NCI-H1417 (cell line): ENCODE data around the gene ZBTB44.
"Not testable (repeated sequence)": the region's sequence is repeated elsewhere in the genome, so short reads cannot be mapped to it uniquely, and the experiment has no call there.

Experiments used
- DNase-seq, 3 experiments: peaks; one replicate each; lab custom pipeline; 2025; lab: John Stamatoyannopoulos, UW

ZBTB44 gene

GRCh38 chr11:130198292-130198691 is 116.4 kb downstream of the ZBTB44 start:
- DNase-seq: no peak

- DNase-seq: no peak
Measured at GRCh38 chr11:130197386-130198035, 117.2 kb downstream of the ZBTB44 start.

GRCh38 chr11:130194241-130195023 is 120.3 kb downstream of the ZBTB44 start:
- no peak for DNase-seq

GRCh38 chr11:130193551-130193950 is 121.2 kb downstream of the ZBTB44 start:
- DNase-seq: not testable (repeated sequence)

- no peak for DNase-seq
Measured at GRCh38 chr11:130192845-130193267, 121.9 kb downstream of the ZBTB44 start.

GRCh38 chr11:130191896-130192295 is 122.8 kb downstream of the ZBTB44 start:
- DNase-seq: no peak

GRCh38 chr11:130190371-130190881 is 124.3 kb downstream of the ZBTB44 start:
- no peak for DNase-seq

- DNase-seq: no peak
Measured at GRCh38 chr11:130189492-130190210, 125.1 kb downstream of the ZBTB44 start.

- DNase-seq: no peak
Measured at GRCh38 chr11:130188585-130189347, 126.0 kb downstream of the ZBTB44 start.

GRCh38 chr11:130188047-130188446 is 126.7 kb downstream of the ZBTB44 start:
- no peak for DNase-seq

GRCh38 chr11:130187096-130187495 is 127.6 kb downstream of the ZBTB44 start:
- no peak for DNase-seq

- peak in 1 of 3 experiments; percentile 10 for DNase-seq
Measured at GRCh38 chr11:130183878-130184610, 130.7 kb downstream of the ZBTB44 start.

GRCh38 chr11:130181295-130182272 is 133.1 kb downstream of the ZBTB44 start:
- DNase-seq: peak; percentile 79 to 91 (median 86)

GRCh38 chr11:130180896-130181294 is 133.8 kb downstream of the ZBTB44 start:
- no peak for DNase-seq

GRCh38 chr11:130180491-130180890 is 134.2 kb downstream of the ZBTB44 start:
- DNase-seq: peak in 1 of 3 experiments; percentile 18

- peak; percentile 65 to 90 (median 69) for DNase-seq
Measured at GRCh38 chr11:130179396-130180306, 135.1 kb downstream of the ZBTB44 start.

- DNase-seq: peak in 2 of 3 experiments; percentile 13 to 64
Measured at GRCh38 chr11:130178441-130179339, 136.0 kb downstream of the ZBTB44 start.

GRCh38 chr11:130177782-130178181 is 136.9 kb downstream of the ZBTB44 start:
- peak in 1 of 3 experiments; percentile 28 for DNase-seq
